ENCODE data around the gene ITIH2. TPM values are rescaled to one million over a fixed set of nuclear protein-coding genes. Genes with fewer than 3 reads are reported as not detected.

ITIH2 gene
- total RNA-seq, 1 experiment from 2014 or later = not detected

DNA sequence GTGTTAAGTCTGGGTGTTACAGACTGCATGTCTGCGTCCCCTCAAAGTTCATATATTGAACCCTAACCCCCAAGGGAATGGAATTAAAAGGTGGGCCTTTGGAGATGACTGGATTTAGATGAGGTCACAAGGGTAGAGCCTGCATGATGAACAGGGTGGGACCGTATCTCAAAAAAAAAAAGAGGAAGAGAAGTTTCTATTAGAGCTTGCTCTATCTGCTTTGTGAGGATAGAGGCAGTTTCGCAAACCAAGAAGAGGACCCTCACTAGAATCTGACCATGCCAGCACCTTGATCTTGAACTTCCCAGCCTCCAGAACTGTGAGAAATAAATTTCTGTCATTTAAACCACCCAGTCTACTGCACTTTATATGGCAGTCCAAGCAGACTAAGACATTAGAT, 83.3 kb downstream of the ITIH2 start:
- BruUV-seq (replicated peaks) = no TSS peak
- Histone ChIP-seq H3K9me3 (ENCODE audit: low read length) (no peaks in the 10 kb centered on the region), H3K79me2 (ENCODE audit: low read length) (peaks cover 82% of the 10 kb centered on the region), H3K9me2 (replicated peaks; ENCODE audit: low read length) (no peaks in the 10 kb centered on the region), H3K27ac (ENCODE audit: low read length) (no peak overlapping the region), H3K27me3 (ENCODE audit: low read length) (no peaks in the 10 kb centered on the region), H3K4me1 (ENCODE audit: insufficient read depth, low read length) (peaks cover 8% of the 10 kb centered on the region), H3K9ac (ENCODE audit: low read length) (peak overlapping the region; percentile 98; the same call in 1 of the 2 replicates), H3K36me3 (ENCODE audit: low read depth, low read length) (no peaks in the 10 kb centered on the region), H3F3A (ENCODE audit: low read length, unreplicated experiment) (no peaks in the 10 kb centered on the region), H3K4me3 (ENCODE audit: low read length) (peak overlapping the region; percentile 89), H2AFZ (ENCODE audit: low read length) (no peak overlapping the region), H3K4me2 (ENCODE audit: low read length) (peak overlapping the region; percentile 86), H4K20me1 (ENCODE audit: low read length) (peaks cover 15% of the 10 kb centered on the region)
- DNase-seq (no peak), ATAC-seq (no peak)
- ChIA-PET CTCF (no interaction called here), POLR2A (ENCODE audit: unreplicated experiment) (no interaction called here)
- intact Hi-C loops (cut with micrococcal nuclease) = no loop called here
- TF ChIP-seq, protein P1, sequence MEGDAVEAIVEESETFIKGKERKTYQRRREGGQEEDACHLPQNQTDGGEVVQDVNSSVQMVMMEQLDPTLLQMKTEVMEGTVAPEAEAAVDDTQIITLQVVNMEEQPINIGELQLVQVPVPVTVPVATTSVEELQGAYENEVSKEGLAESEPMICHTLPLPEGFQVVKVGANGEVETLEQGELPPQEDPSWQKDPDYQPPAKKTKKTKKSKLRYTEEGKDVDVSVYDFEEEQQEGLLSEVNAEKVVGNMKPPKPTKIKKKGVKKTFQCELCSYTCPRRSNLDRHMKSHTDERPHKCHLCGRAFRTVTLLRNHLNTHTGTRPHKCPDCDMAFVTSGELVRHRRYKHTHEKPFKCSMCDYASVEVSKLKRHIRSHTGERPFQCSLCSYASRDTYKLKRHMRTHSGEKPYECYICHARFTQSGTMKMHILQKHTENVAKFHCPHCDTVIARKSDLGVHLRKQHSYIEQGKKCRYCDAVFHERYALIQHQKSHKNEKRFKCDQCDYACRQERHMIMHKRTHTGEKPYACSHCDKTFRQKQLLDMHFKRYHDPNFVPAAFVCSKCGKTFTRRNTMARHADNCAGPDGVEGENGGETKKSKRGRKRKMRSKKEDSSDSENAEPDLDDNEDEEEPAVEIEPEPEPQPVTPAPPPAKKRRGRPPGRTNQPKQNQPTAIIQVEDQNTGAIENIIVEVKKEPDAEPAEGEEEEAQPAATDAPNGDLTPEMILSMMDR (conservative IDR thresholded peaks at IDR 0.05; ENCODE audit: low read depth, low read length) = no peak
- TF ChIP-seq EZH2phosphoT487 (IDR thresholded peaks at IDR 0.05; ENCODE audit: borderline replicate concordance, low read length) (no peak), EZH2 (IDR thresholded peaks at IDR 0.05; ENCODE audit: low read length, unreplicated experiment) (no peak)

DNA sequence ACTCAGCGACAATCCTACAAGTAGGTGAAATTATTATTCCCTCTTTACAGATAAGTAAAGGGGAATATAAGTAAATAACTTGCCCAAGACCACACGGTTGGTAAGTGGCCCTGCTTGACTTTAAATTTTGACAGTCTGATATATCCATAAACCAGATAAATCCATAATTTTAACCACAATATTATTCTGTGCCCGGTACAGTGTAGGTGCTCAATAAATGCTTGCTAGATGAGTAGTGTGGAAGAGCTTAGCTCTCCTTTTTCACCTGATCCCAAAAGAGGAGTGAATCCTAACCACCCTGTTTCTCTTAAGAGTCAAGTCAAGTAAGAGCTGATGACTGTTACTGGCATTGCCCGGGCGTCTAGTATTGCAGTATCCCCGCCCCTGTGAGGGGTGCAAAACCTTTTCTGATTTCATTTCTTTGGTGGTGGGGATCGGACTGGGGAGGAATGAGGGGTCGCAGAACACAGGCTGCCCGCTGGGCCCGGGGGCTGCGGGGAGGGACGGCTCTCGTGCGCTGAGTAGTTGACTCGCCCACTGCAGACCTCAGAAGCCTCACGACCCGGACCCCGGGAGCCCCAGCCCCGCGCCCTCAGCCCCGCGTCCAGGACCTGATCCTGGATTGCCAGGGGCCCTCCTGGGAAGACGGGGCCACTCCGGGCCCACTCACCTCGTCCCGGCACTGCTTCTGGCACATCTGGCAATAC, 84.2 kb downstream of the ITIH2 start:
- Histone ChIP-seq H3F3A (ENCODE audit: low read length, unreplicated experiment) (no peaks in the 10 kb centered on the region), H4K20me1 (ENCODE audit: low read length) (peaks cover 15% of the 10 kb centered on the region), H3K9me3 (ENCODE audit: low read length) (no peaks in the 10 kb centered on the region), H3K4me3 (ENCODE audit: low read length) (peak overlapping the region; percentile 89), H3K9ac (ENCODE audit: low read length) (peak overlapping the region; percentile 98), H3K4me1 (ENCODE audit: insufficient read depth, low read length) (peaks cover 10% of the 10 kb centered on the region), H3K79me2 (ENCODE audit: low read length) (peaks cover 91% of the 10 kb centered on the region), H3K4me2 (ENCODE audit: low read length) (peak overlapping the region; percentile 86), H3K36me3 (ENCODE audit: low read depth, low read length) (no peaks in the 10 kb centered on the region), H2AFZ (ENCODE audit: low read length) (peak overlapping the region; percentile 80), H3K27ac (ENCODE audit: low read length) (no peak overlapping the region), H3K9me2 (replicated peaks; ENCODE audit: low read length) (no peaks in the 10 kb centered on the region), H3K27me3 (ENCODE audit: low read length) (no peaks in the 10 kb centered on the region)
- POLR2A ChIA-PET (ENCODE audit: unreplicated experiment) = no interaction called here
- TF ChIP-seq EZH2phosphoT487 (IDR thresholded peaks at IDR 0.05; ENCODE audit: borderline replicate concordance, low read length) = no peak
- TF ChIP-seq EZH2 (IDR thresholded peaks at IDR 0.05; ENCODE audit: low read length, unreplicated experiment) = no peak
- TF ChIP-seq, protein P1 (conservative IDR thresholded peaks at IDR 0.05; ENCODE audit: low read depth, low read length) = no peak
- BruUV-seq (replicated peaks) = TSS peak; percentile 72
- DNase-seq (no peak), ATAC-seq (peak; percentile 20)
- intact Hi-C loops (cut with micrococcal nuclease) = no loop called here
- CTCF ChIA-PET = interaction anchor here (1.1 to 1.7 kb wide), 2 partner anchors 31 to 262 kb away, joined by 4 to 5 read pairs; partner anchors contain the start of gene TAF3

Data from PC-3 (cell line).